Right lung (tissue), 10 donors: ENCODE data around the gene KCTD5. TPM values are rescaled to one million over a fixed set of nuclear protein-coding genes. Genes with fewer than 3 reads are reported as not detected.
"Not testable (repeated sequence)": the region's sequence is repeated elsewhere in the genome, so short reads cannot be mapped to it uniquely, and the experiment has no call there.

Source experiments
- DNase-seq, 2 donors: peaks; one replicate each; pipeline ENCODE4 v3.0.0-alpha.2; 2013
- long read RNA-seq, 8 donors: transcript quantifications; one replicate each; lab custom pipeline, GENCODE V29; 2026
- polyA plus RNA-seq, 5 donors: library from polyadenylated mRNA; unstranded; fragments of 120-200 nt; gene quantifications; one replicate each; pipeline versions ENCODE4 v1.2.1 to v1.2.3, GENCODE V29; 2013; ENCODE audit warnings: inconsistent platforms in 1 of 5, low replicate concordance in 1 of 5; ENCODE audit not compliant: insufficient read length in 5 of 5, insufficient read depth in 1 of 5

Gene KCTD5
- 10 to 100 TPM; 19.0 to 25.7 (median 21.4) TPM for polyA plus RNA-seq
- long read RNA-seq, donor 1, transcript KCTD5-201 (6 exons, 2,482 nt) = major isoform, 10 of 28 reads
- long read RNA-seq, donor 1, partial matches to known transcripts = 18 of 28 reads
- long read RNA-seq, donor 1, other reads (novel, unspliced or antisense) = 0 of 28 reads
- long read RNA-seq, donor 2, partial matches to known transcripts = 0 of 1 reads
- long read RNA-seq, donor 2, other reads (novel, unspliced or antisense) = 0 of 1 reads
- long read RNA-seq, donor 3, transcript KCTD5-201 (6 exons, 2,482 nt) = major isoform, 6 of 6 reads
- long read RNA-seq, donor 3, partial matches to known transcripts = 0 of 6 reads
- long read RNA-seq, donor 3, other reads (novel, unspliced or antisense) = 0 of 6 reads
- long read RNA-seq, donor 4, transcript KCTD5-201 (6 exons, 2,482 nt) = major isoform, 5 of 5 reads
- long read RNA-seq, donor 4, partial matches to known transcripts = 0 of 5 reads
- long read RNA-seq, donor 4, other reads (novel, unspliced or antisense) = 0 of 5 reads
- long read RNA-seq, donor 5, transcript KCTD5-201 (6 exons, 2,482 nt) = major isoform, 8 of 8 reads
- long read RNA-seq, donor 5, partial matches to known transcripts = 0 of 8 reads
- long read RNA-seq, donor 5, other reads (novel, unspliced or antisense) = 0 of 8 reads
- long read RNA-seq, donor 6, transcript KCTD5-201 (6 exons, 2,482 nt) = major isoform, 14 of 14 reads
- long read RNA-seq, donor 6, partial matches to known transcripts = 0 of 14 reads
- long read RNA-seq, donor 6, other reads (novel, unspliced or antisense) = 0 of 14 reads
- long read RNA-seq, donor 7, transcript KCTD5-201 (6 exons, 2,482 nt) = major isoform, 7 of 7 reads
- long read RNA-seq, donor 7, partial matches to known transcripts = 0 of 7 reads
- long read RNA-seq, donor 7, other reads (novel, unspliced or antisense) = 0 of 7 reads
- long read RNA-seq, donor 8, transcript KCTD5-201 (6 exons, 2,482 nt) = major isoform, 6 of 6 reads
- long read RNA-seq, donor 8, partial matches to known transcripts = 0 of 6 reads
- long read RNA-seq, donor 8, other reads (novel, unspliced or antisense) = 0 of 6 reads

- peak; percentile 95 for DNase-seq
These were observed at the start of gene KCTD5 for GRCh38 chr16:2682209-2683021. KCTD5 (plus strand) TSS chr16:2682523; CDS start chr16:2682549, 26 bp downstream.

GRCh38 chr16:2639071-2639721 is 43.1 kb upstream of the KCTD5 start:
- DNase-seq = not testable (repeated sequence)

GRCh38 chr16:2639722-2640072 is 42.6 kb upstream of the KCTD5 start:
- DNase-seq = not testable (repeated sequence)

GRCh38 chr16:2642561-2642960 is 39.8 kb upstream of the KCTD5 start:
- not testable (repeated sequence) for DNase-seq

GRCh38 chr16:2644754-2645453 is 37.4 kb upstream of the KCTD5 start:
- not testable (repeated sequence) for DNase-seq

- not testable (repeated sequence) for DNase-seq
These were observed 31.0 kb upstream of the KCTD5 start for GRCh38 chr16:2651268-2651871.

GRCh38 chr16:2653915-2654314 is 28.4 kb upstream of the KCTD5 start:
- not testable (repeated sequence) for DNase-seq

- DNase-seq = not testable (repeated sequence)
These were observed 27.4 kb upstream of the KCTD5 start for GRCh38 chr16:2654949-2655348.

GRCh38 chr16:2656985-2657384 is 25.3 kb upstream of the KCTD5 start:
- no peak for DNase-seq

GRCh38 chr16:2657803-2658202 is 24.5 kb upstream of the KCTD5 start:
- not testable (repeated sequence) for DNase-seq

- not testable (repeated sequence) for DNase-seq
These were observed 22.8 kb upstream of the KCTD5 start for GRCh38 chr16:2659560-2659959.

- DNase-seq = not testable (repeated sequence)
These were observed 22.2 kb upstream of the KCTD5 start for GRCh38 chr16:2660014-2660662.

- DNase-seq = not testable (repeated sequence)
These were observed 21.5 kb upstream of the KCTD5 start for GRCh38 chr16:2660755-2661373.

GRCh38 chr16:2663553-2664546 is 18.5 kb upstream of the KCTD5 start:
- no peak for DNase-seq

GRCh38 chr16:2664574-2664982 is 17.7 kb upstream of the KCTD5 start:
- DNase-seq = peak in 1 of 2 donors; percentile 42

GRCh38 chr16:2666671-2667070 is 15.7 kb upstream of the KCTD5 start:
- not testable (repeated sequence) for DNase-seq

- DNase-seq = not testable (repeated sequence)
These were observed 12.7 kb upstream of the KCTD5 start for GRCh38 chr16:2669587-2669986.
